Neural cell (in vitro differentiated cells): Measurements from ENCODE around the gene GABRB2.
"Not testable (repeated sequence)": the region's sequence is repeated elsewhere in the genome, so short reads cannot be mapped to it uniquely, and the experiment has no call there.

ENCODE experiments used
- CTCF ChIP-seq: fragments of 450-650 bp; IDR thresholded peaks from 2 replicates; pipeline ENCODE4 v1.5.1; 2014; ENCODE audit warnings: antibody characterized with exemption, mild to moderate bottlenecking, moderate library complexity; ENCODE audit not compliant: poor library complexity, severe bottlenecking
- EP300 ChIP-seq: fragments of 450-650 bp; conservative IDR thresholded peaks from 2 replicates; pipeline ENCODE4 v1.6.1; 2014; ENCODE audit warnings: antibody characterized with exemption, mild to moderate bottlenecking, moderate library complexity; ENCODE audit not compliant: poor library complexity, severe bottlenecking
- POLR2AphosphoS5 ChIP-seq: IDR thresholded peaks from 2 replicates; pipeline ENCODE4 v1.6.1; 2012
- RAD21 ChIP-seq: fragments of 450-650 bp; conservative IDR thresholded peaks from 2 replicates; pipeline ENCODE4 v1.6.1; 2014; ENCODE audit warnings: antibody characterized with exemption, mild to moderate bottlenecking, moderate library complexity
- SMC3 ChIP-seq: fragments of 450-650 bp; conservative IDR thresholded peaks from 2 replicates; pipeline ENCODE4 v1.6.1; 2014; ENCODE audit warnings: antibody characterized with exemption, mild to moderate bottlenecking, moderate library complexity; ENCODE audit not compliant: poor library complexity
- TAF1 ChIP-seq: IDR thresholded peaks from 2 replicates; pipeline ENCODE4 v1.6.1; 2012; ENCODE audit warnings: low read depth
- TF ChIP-seq, protein P1 (sequence below): IDR thresholded peaks from 2 replicates; pipeline ENCODE4 v1.6.1; 2012; ENCODE audit warnings: borderline replicate concordance

- TF ChIP-seq CTCF, TAF1, RAD21, POLR2AphosphoS5, SMC3, EP300: not testable (repeated sequence)
- TF ChIP-seq, protein P1, sequence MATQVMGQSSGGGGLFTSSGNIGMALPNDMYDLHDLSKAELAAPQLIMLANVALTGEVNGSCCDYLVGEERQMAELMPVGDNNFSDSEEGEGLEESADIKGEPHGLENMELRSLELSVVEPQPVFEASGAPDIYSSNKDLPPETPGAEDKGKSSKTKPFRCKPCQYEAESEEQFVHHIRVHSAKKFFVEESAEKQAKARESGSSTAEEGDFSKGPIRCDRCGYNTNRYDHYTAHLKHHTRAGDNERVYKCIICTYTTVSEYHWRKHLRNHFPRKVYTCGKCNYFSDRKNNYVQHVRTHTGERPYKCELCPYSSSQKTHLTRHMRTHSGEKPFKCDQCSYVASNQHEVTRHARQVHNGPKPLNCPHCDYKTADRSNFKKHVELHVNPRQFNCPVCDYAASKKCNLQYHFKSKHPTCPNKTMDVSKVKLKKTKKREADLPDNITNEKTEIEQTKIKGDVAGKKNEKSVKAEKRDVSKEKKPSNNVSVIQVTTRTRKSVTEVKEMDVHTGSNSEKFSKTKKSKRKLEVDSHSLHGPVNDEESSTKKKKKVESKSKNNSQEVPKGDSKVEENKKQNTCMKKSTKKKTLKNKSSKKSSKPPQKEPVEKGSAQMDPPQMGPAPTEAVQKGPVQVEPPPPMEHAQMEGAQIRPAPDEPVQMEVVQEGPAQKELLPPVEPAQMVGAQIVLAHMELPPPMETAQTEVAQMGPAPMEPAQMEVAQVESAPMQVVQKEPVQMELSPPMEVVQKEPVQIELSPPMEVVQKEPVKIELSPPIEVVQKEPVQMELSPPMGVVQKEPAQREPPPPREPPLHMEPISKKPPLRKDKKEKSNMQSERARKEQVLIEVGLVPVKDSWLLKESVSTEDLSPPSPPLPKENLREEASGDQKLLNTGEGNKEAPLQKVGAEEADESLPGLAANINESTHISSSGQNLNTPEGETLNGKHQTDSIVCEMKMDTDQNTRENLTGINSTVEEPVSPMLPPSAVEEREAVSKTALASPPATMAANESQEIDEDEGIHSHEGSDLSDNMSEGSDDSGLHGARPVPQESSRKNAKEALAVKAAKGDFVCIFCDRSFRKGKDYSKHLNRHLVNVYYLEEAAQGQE = not testable (repeated sequence)
Measured at GRCh38 chr5:161297388-161297787, 249.1 kb downstream of the GABRB2 start.
